CD8-positive, alpha-beta memory T cell (primary cell): Measurements from ENCODE around the gene SELENOP. TPM values are rescaled to one million over a fixed set of nuclear protein-coding genes. Genes with fewer than 3 reads are reported as not detected.
"Not testable (repeated sequence)": the region's sequence is repeated elsewhere in the genome, so short reads cannot be mapped to it uniquely, and the experiment has no call there.

Experiments used
- CTCF ChIA-PET: fragments of 350-600 bp; sonication (Branson Sonifier 250); formaldehyde crosslinking; loops from one replicate; lab custom pipeline; 2021; ENCODE audit warnings: antibody characterized with exemption; lab: Charles Lee
- POLR2A ChIA-PET: fragments of 350-600 bp; sonication (Branson Sonifier 250); formaldehyde crosslinking; loops from one replicate; lab custom pipeline; 2021; ENCODE audit warnings: antibody characterized with exemption; lab: Charles Lee
- DNase-seq, 5 donors: peaks; one replicate each; pipeline versions ENCODE4 v3.0.0 to v3.0.0-alpha.2; 2020 to 2022; ENCODE audit warnings: mixed read lengths in 1 of 5
- H3K27ac ChIP-seq: one replicate; pipeline ENCODE4 v1.7.0; 2013; ENCODE audit warnings: low read depth, mild to moderate bottlenecking, low read length, moderate library complexity
- H3K27me3 ChIP-seq: 2 replicates; pipeline ENCODE4 v1.7.0; 2013; ENCODE audit warnings: low read length, mild to moderate bottlenecking; ENCODE audit not compliant: insufficient read depth, poor library complexity, severe bottlenecking
- H3K36me3 ChIP-seq: 2 replicates; pipeline ENCODE4 v1.7.0; 2013; ENCODE audit warnings: mild to moderate bottlenecking, low read length, moderate library complexity; ENCODE audit not compliant: insufficient read depth
- H3K4me1 ChIP-seq: 2 replicates; pipeline ENCODE4 v1.7.0; 2013; ENCODE audit warnings: mild to moderate bottlenecking, low read length, moderate library complexity; ENCODE audit not compliant: insufficient read depth
- H3K4me3 ChIP-seq: 2 replicates; pipeline ENCODE4 v1.7.0; 2013; ENCODE audit warnings: mild to moderate bottlenecking, low read length
- H3K9me3 ChIP-seq: 2 replicates; pipeline ENCODE4 v1.7.0; 2013; ENCODE audit warnings: mild to moderate bottlenecking, low read length
- H3K27ac Mint-ChIP-seq, 8 donors: one replicate each; pipeline ENCODE4 v1.8.0; 2020 to 2021; ENCODE audit warnings: mixed read lengths in 8 of 8, mild to moderate bottlenecking in 6 of 8, inconsistent platforms in 3 of 8, moderate library complexity in 3 of 8
- H3K27me3 Mint-ChIP-seq, 2 donors: one replicate each; pipeline ENCODE4 v1.8.0; 2020 to 2021; ENCODE audit warnings: mixed read lengths in 2 of 2, mild to moderate bottlenecking in 1 of 2, moderate library complexity in 1 of 2
- H3K36me3 Mint-ChIP-seq, 3 donors: one replicate each; pipeline ENCODE4 v1.8.0; 2020 to 2021; ENCODE audit warnings: mixed read lengths in 3 of 3, inconsistent platforms in 1 of 3, mild to moderate bottlenecking in 1 of 3
- H3K4me1 Mint-ChIP-seq, 3 donors: one replicate each; pipeline ENCODE4 v1.8.0; 2020 to 2021; ENCODE audit warnings: mixed read lengths in 3 of 3, inconsistent platforms in 1 of 3, mild to moderate bottlenecking in 1 of 3
- H3K4me3 Mint-ChIP-seq, 7 donors: one replicate each; pipeline ENCODE4 v1.8.0; 2020 to 2021; ENCODE audit warnings: mixed read lengths in 7 of 7, mild to moderate bottlenecking in 6 of 7, moderate library complexity in 4 of 7, inconsistent platforms in 2 of 7
- H3K9me3 Mint-ChIP-seq, 5 donors: one replicate each; pipeline ENCODE4 v1.8.0; 2020 to 2022; ENCODE audit warnings: mixed read lengths in 5 of 5, mild to moderate bottlenecking in 3 of 5, moderate library complexity in 2 of 5, inconsistent platforms in 1 of 5
- polyA plus RNA-seq: library from polyadenylated mRNA; unstranded; fragments of 300-500 nt; fragmentation: Illumina TruSeq; gene quantifications from one replicate; pipeline ENCODE4 v1.2.3, GENCODE V29; 2021
- total RNA-seq, 2 experiments: library from RNA; stranded (reverse); gene quantifications; one replicate each; pipeline ENCODE4 v1.2.3, GENCODE V29; 2021

The SELENOP gene
- total and polyA plus RNA-seq, 3 experiments from 2014 or later: 0.75 to 1.2 TPM; not detected in 1

DNA sequence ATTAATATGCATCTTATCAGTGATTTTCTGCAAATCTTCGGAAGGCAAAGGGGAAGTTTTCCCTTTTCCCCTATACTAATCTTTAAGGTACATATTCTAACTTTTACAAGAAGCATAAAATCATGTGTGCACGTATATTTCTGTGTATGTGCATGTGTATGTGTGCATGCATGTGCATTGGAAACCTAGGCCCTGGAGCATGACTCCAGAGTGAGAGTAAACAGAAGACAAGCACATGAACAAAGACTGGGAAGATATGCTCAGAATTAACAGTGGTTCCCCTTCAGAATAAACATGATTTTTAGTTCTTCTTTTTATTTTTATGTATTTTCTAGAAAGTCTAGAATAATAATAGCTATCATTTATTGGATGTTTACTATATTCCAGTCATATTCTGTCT, 10.9 kb upstream of the SELENOP start:
- H3K27ac ChIP-seq: no peak overlapping the region
- Mint-ChIP-seq H3K27me3 (peaks cover 0 to 7% of the 10 kb centered on the region in 2 donors), H3K36me3 (no peaks in the 10 kb centered on the region), H3K4me3 (no peak overlapping the region), H3K4me1 (no peaks in the 10 kb centered on the region), H3K27ac (no peak overlapping the region), H3K9me3 (no peaks in the 10 kb centered on the region)
- no peak for DNase-seq
- no peaks in the 10 kb centered on the region for H3K4me1 ChIP-seq
- POLR2A ChIA-PET: no interaction called here
- CTCF ChIA-PET: no interaction called here
- no peaks in the 10 kb centered on the region for H3K27me3 ChIP-seq
- H3K9me3 ChIP-seq: no peaks in the 10 kb centered on the region
- no peaks in the 10 kb centered on the region for H3K36me3 ChIP-seq
- H3K4me3 ChIP-seq: no peak overlapping the region

GRCh38 chr5:42819745-42820144, 8.1 kb upstream of the SELENOP start:
- Histone ChIP-seq H3K27ac (no peak overlapping the region), H3K4me1 (no peaks in the 10 kb centered on the region), H3K9me3 (no peaks in the 10 kb centered on the region), H3K27me3 (no peaks in the 10 kb centered on the region), H3K36me3 (no peaks in the 10 kb centered on the region), H3K4me3 (no peak overlapping the region)
- Mint-ChIP-seq H3K4me1 (no peaks in the 10 kb centered on the region), H3K9me3 (no peaks in the 10 kb centered on the region), H3K4me3 (no peak overlapping the region), H3K27me3 (no peaks in the 10 kb centered on the region), H3K36me3 (no peaks in the 10 kb centered on the region), H3K27ac (no peak overlapping the region)
- ChIA-PET CTCF (no interaction called here), POLR2A (no interaction called here)
- DNase-seq: no peak

- H3K27ac ChIP-seq, H3K27me3 ChIP-seq, H3K4me3 ChIP-seq, H3K36me3 ChIP-seq, H3K4me1 Mint-ChIP-seq, H3K9me3 Mint-ChIP-seq, H3K27me3 Mint-ChIP-seq, H3K36me3 Mint-ChIP-seq, DNase-seq, H3K4me1 ChIP-seq, H3K4me3 Mint-ChIP-seq, H3K9me3 ChIP-seq, CTCF ChIA-PET, POLR2A ChIA-PET, H3K27ac Mint-ChIP-seq: not testable (repeated sequence)
These were observed 4.9 kb upstream of the SELENOP start for GRCh38 chr5:42816546-42816945.

DNA sequence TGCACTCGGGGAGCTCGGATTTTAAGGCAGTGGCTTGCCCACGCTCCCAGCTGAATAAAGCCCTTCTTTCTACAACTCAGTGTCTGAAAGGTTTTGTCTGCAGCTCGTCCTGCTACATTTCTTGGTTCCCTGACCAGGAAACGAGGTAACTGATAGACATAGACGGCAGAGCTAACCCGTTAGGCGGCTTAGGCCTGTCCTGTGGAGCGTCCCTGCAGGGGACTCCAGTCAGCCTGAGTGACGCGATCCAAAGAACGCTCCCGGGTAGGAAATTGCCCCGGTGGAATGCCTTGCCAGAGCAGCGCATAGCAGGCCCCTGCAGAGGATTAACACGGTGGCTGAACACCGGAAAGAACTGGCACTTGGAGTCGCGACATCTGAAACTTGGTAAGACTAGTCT, 1.8 kb upstream of the SELENOP start:
- Histone ChIP-seq H3K36me3 (no peaks in the 10 kb centered on the region), H3K4me1 (no peaks in the 10 kb centered on the region), H3K4me3 (no peak overlapping the region), H3K27me3 (no peaks in the 10 kb centered on the region), H3K27ac (no peak overlapping the region), H3K9me3 (no peaks in the 10 kb centered on the region)
- Mint-ChIP-seq H3K27ac (no peak overlapping the region), H3K4me3 (no peak overlapping the region), H3K27me3 (no peaks in the 10 kb centered on the region), H3K9me3 (no peaks in the 10 kb centered on the region), H3K4me1 (no peaks in the 10 kb centered on the region), H3K36me3 (no peaks in the 10 kb centered on the region)
- POLR2A ChIA-PET: no interaction called here
- no peak for DNase-seq
- CTCF ChIA-PET: no interaction called here

GRCh38 chr5:42812620-42813019, 928 bp upstream of the SELENOP start:
- POLR2A ChIA-PET: no interaction called here
- no peak for DNase-seq
- no peaks in the 10 kb centered on the region for H3K9me3 ChIP-seq
- no peak overlapping the region for H3K27ac Mint-ChIP-seq
- no peaks in the 10 kb centered on the region for H3K9me3 Mint-ChIP-seq
- H3K36me3 Mint-ChIP-seq: no peaks in the 10 kb centered on the region
- CTCF ChIA-PET: no interaction called here
- no peaks in the 10 kb centered on the region for H3K27me3 Mint-ChIP-seq
- no peaks in the 10 kb centered on the region for H3K4me1 ChIP-seq
- no peaks in the 10 kb centered on the region for H3K4me1 Mint-ChIP-seq
- H3K4me3 ChIP-seq: no peak overlapping the region
- no peaks in the 10 kb centered on the region for H3K27me3 ChIP-seq
- H3K4me3 Mint-ChIP-seq: no peak overlapping the region
- no peaks in the 10 kb centered on the region for H3K36me3 ChIP-seq
- no peak overlapping the region for H3K27ac ChIP-seq

- H3K4me3 ChIP-seq: no peak overlapping the region
- no peaks in the 10 kb centered on the region for H3K36me3 ChIP-seq
- ChIA-PET POLR2A (no interaction called here), CTCF (interaction anchor here (0.8 kb wide), 1 partner anchor 15 kb away, joined by 3 read pairs; no protein-coding TSS in a partner anchor)
- no peaks in the 10 kb centered on the region for H3K4me1 ChIP-seq
- H3K9me3 Mint-ChIP-seq: no peaks in the 10 kb centered on the region
- no peak overlapping the region for H3K27ac ChIP-seq
- DNase-seq: no peak
- H3K4me1 Mint-ChIP-seq: no peaks in the 10 kb centered on the region
- H3K27me3 ChIP-seq: no peaks in the 10 kb centered on the region
- H3K9me3 ChIP-seq: no peaks in the 10 kb centered on the region
- no peak overlapping the region for H3K4me3 Mint-ChIP-seq
- no peaks in the 10 kb centered on the region for H3K27me3 Mint-ChIP-seq
- H3K27ac Mint-ChIP-seq: peak overlapping the region in 1 of 8 donors; percentile 23
- no peaks in the 10 kb centered on the region for H3K36me3 Mint-ChIP-seq
These were observed 680 bp downstream of the SELENOP start for GRCh38 chr5:42810834-42811590.

- H3K9me3 ChIP-seq: no peaks in the 10 kb centered on the region
- POLR2A ChIA-PET: no interaction called here
- H3K4me3 ChIP-seq: no peak overlapping the region
- no peak for DNase-seq
- H3K27ac ChIP-seq: no peak overlapping the region
- no peaks in the 10 kb centered on the region for H3K27me3 Mint-ChIP-seq
- H3K36me3 Mint-ChIP-seq: peaks cover 0 to 2% (median 0%) of the 10 kb centered on the region in 3 donors
- no peaks in the 10 kb centered on the region for H3K4me1 ChIP-seq
- CTCF ChIA-PET: interaction anchor here (1.3 kb wide), 1 partner anchor 8 kb away, joined by 3 read pairs; no protein-coding TSS in a partner anchor
- H3K27me3 ChIP-seq: no peaks in the 10 kb centered on the region
- no peaks in the 10 kb centered on the region for H3K9me3 Mint-ChIP-seq
- H3K4me1 Mint-ChIP-seq: no peaks in the 10 kb centered on the region
- H3K4me3 Mint-ChIP-seq: no peak overlapping the region
- no peaks in the 10 kb centered on the region for H3K36me3 ChIP-seq
- H3K27ac Mint-ChIP-seq: peak overlapping the region in 1 of 8 donors; percentile 62
These were observed 2.6 kb downstream of the SELENOP start for GRCh38 chr5:42808888-42809611.

DNA sequence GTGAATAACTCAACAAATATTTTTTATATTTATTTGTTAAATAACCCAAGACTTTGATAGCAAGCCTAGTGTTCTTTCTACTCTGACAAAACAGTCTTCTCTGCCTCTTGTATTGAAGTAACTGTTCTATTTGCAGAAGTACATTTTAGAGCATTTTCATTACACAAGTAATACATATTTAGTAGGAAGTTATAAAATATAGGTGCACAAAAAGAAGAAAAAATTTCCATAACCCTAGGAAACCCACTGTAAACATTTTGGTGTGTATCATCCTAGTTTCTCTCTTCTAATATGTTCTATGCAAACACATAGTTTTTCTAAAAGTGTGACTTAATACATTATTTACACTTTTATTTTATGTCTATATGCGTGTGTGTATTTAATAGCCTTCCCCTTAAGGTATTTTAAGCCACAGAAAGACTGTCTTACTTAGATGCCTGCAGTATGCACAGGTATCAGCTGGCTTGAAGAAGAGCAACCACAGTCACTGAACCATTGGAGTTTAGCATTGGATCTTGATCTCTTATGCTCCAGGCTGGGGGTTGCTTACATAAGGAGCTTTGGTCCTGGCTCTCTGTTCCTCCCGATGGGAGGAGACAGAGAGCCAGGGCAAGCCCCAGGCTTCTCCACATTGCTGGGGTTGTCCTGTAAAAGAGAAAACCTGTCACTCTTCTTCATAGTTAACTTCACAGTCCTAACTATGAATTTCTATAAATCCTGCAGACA, 3.8 kb downstream of the SELENOP start:
- no peaks in the 10 kb centered on the region for H3K4me1 Mint-ChIP-seq
- no peaks in the 10 kb centered on the region for H3K9me3 Mint-ChIP-seq
- ChIA-PET CTCF (no interaction called here), POLR2A (no interaction called here)
- no peak overlapping the region for H3K27ac ChIP-seq
- no peaks in the 10 kb centered on the region for H3K4me1 ChIP-seq
- no peak overlapping the region for H3K4me3 Mint-ChIP-seq
- H3K27me3 ChIP-seq: no peaks in the 10 kb centered on the region
- H3K36me3 Mint-ChIP-seq: peaks cover 0 to 2% (median 0%) of the 10 kb centered on the region in 3 donors
- H3K27ac Mint-ChIP-seq: no peak overlapping the region
- H3K4me3 ChIP-seq: no peak overlapping the region
- H3K9me3 ChIP-seq: no peaks in the 10 kb centered on the region
- no peaks in the 10 kb centered on the region for H3K36me3 ChIP-seq
- no peaks in the 10 kb centered on the region for H3K27me3 Mint-ChIP-seq
- no peak for DNase-seq
